H1 (cell line): ENCODE measurements around the gene RNASE13. TPM values are rescaled to one million over a fixed set of nuclear protein-coding genes. Genes with fewer than 3 reads are reported as not detected.

ENCODE experiments used
- CTCF ChIA-PET: fragments of 300-600 bp; sonication (Branson Sonifier 250); formaldehyde crosslinking; loops from one replicate; lab custom pipeline; 2021; ENCODE audit not compliant: partially characterized antibody; lab: Charles Lee
- POLR2A ChIA-PET: fragments of 300-600 bp; sonication (Branson Sonifier 250); formaldehyde crosslinking; loops from one replicate; lab custom pipeline; 2021; ENCODE audit warnings: inconsistent platforms; ENCODE audit not compliant: partially characterized antibody; lab: Charles Lee
- DNase-seq, 2 experiments: peaks; one replicate each; pipeline versions ENCODE4 v3.0.0 to v3.0.0-alpha.2; 2010 to 2022; ENCODE audit warnings: low spot score in 2 of 2, low read depth in 1 of 2, mixed read lengths in 1 of 2
- FAIRE-seq: peaks from 2 replicates; lab custom pipeline; 2011; peaks lifted over from hg19 to GRCh38; lab: Jason Lieb, UNC
- H2AFZ ChIP-seq: 2 replicates; pipeline ENCODE4 v1.8.1; 2012; ENCODE audit warnings: low read length, inconsistent platforms
- H2AK5ac ChIP-seq: 2 replicates; pipeline ENCODE4 v1.6.1; 2013; ENCODE audit warnings: low read depth, low read length
- H2BK120ac ChIP-seq: replicated peaks from 2 replicates; pipeline ENCODE3; 2013; ENCODE audit warnings: low read depth, low read length, inconsistent platforms
- H2BK12ac ChIP-seq: 2 replicates; pipeline ENCODE4 v1.6.1; 2013; ENCODE audit warnings: low read depth, low read length
- H2BK15ac ChIP-seq: 2 replicates; pipeline ENCODE4 v1.6.1; 2013; ENCODE audit warnings: low read length
- H2BK20ac ChIP-seq: 2 replicates; pipeline ENCODE4 v1.6.1; 2013; ENCODE audit warnings: low read length
- H2BK5ac ChIP-seq: 2 replicates; pipeline ENCODE4 v1.6.1; 2013; ENCODE audit warnings: low read depth, low read length
- H3K14ac ChIP-seq: 2 replicates; pipeline ENCODE4 v1.6.1; 2013; ENCODE audit warnings: inconsistent platforms; ENCODE audit not compliant: insufficient read length
- H3K18ac ChIP-seq: 2 replicates; pipeline ENCODE4 v1.6.1; 2013; ENCODE audit warnings: low read length; ENCODE audit errors: extremely low read depth
- H3K23ac ChIP-seq: 2 replicates; pipeline ENCODE4 v1.6.1; 2013; ENCODE audit warnings: inconsistent platforms; ENCODE audit not compliant: insufficient read length
- H3K23me2 ChIP-seq: 2 replicates; pipeline ENCODE4 v1.6.1; 2013; ENCODE audit warnings: low read depth, low read length
- H3K27ac ChIP-seq: 2 replicates; pipeline ENCODE4 v1.6.1; 2011; ENCODE audit warnings: low read depth, low read length, inconsistent platforms
- H3K27me3 ChIP-seq, 4 experiments: replicated peaks in 1 of 4; 1 replicate in 1 of 4; 2 replicates in 3 of 4; pipeline versions ENCODE4 v1.6.1 to v1.8.1; 2011 to 2013; ENCODE audit warnings: low read length in 3 of 4, mild to moderate bottlenecking in 3 of 4, inconsistent platforms in 2 of 4, mixed read lengths in 2 of 4, moderate library complexity in 1 of 4; ENCODE audit not compliant: control insufficient read depth in 3 of 4, insufficient read depth in 3 of 4; ENCODE audit errors: extremely low read depth in 1 of 4
- H3K36me3 ChIP-seq, 4 experiments: 2 replicates each; pipeline versions ENCODE4 v1.6.1 to v1.8.1; 2011 to 2013; ENCODE audit warnings: mild to moderate bottlenecking in 4 of 4, low read length in 3 of 4, moderate library complexity in 2 of 4, control low read depth in 1 of 4, inconsistent platforms in 1 of 4; ENCODE audit not compliant: insufficient read depth in 4 of 4, control insufficient read depth in 2 of 4
- H3K4ac ChIP-seq: replicated peaks from 2 replicates; pipeline ENCODE3; 2013; ENCODE audit warnings: low read length, low read depth, mixed read lengths, inconsistent platforms; ENCODE audit not compliant: insufficient read length
- H3K4me1 ChIP-seq, 4 experiments: replicated peaks in 1 of 4; 1 replicate in 1 of 4; 2 replicates in 3 of 4; pipeline versions ENCODE4 v1.6.1 to v1.8.1; 2011 to 2013; ENCODE audit warnings: low read length in 3 of 4, inconsistent platforms in 2 of 4, mixed read lengths in 1 of 4; ENCODE audit not compliant: insufficient read depth in 4 of 4, control insufficient read depth in 3 of 4
- H3K4me2 ChIP-seq, 2 experiments: 2 replicates each; pipeline versions ENCODE4 v1.6.1 to v1.8.1; 2011 to 2013; ENCODE audit warnings: low read depth in 2 of 2, low read length in 2 of 2, control low read depth in 1 of 2, inconsistent platforms in 1 of 2, mild to moderate bottlenecking in 1 of 2; ENCODE audit not compliant: insufficient read depth in 1 of 2
- H3K4me3 ChIP-seq, 4 experiments: fragments of 200-600, 300-600 bp in 1 of 4; sonication (generic), shearing (Covaris generic), sonication (Bioruptor Twin) in 1 of 4; 2 replicates each; pipeline versions ENCODE4 v1.5.1 to v1.8.1; 2011 to 2016; ENCODE audit warnings: low read length in 4 of 4, low read depth in 3 of 4, control low read depth in 2 of 4, inconsistent platforms in 2 of 4, mild to moderate bottlenecking in 2 of 4, mixed read lengths in 1 of 4, moderate library complexity in 1 of 4; ENCODE audit not compliant: insufficient read depth in 2 of 4; ENCODE audit errors: extremely low read depth in 1 of 4
- H3K56ac ChIP-seq: replicated peaks from 2 replicates; pipeline ENCODE3; 2013; ENCODE audit warnings: low read depth, mild to moderate bottlenecking, mixed read lengths, low read length, inconsistent platforms; ENCODE audit not compliant: insufficient read length
- H3K79me1 ChIP-seq: 2 replicates; pipeline ENCODE4 v1.6.1; 2013; ENCODE audit warnings: low read depth, low read length, control low read depth
- H3K79me2 ChIP-seq, 2 experiments: 2 replicates each; pipeline versions ENCODE4 v1.6.1 to v1.8.1; 2012 to 2013; ENCODE audit warnings: low read length in 2 of 2, mild to moderate bottlenecking in 2 of 2, inconsistent platforms in 1 of 2; ENCODE audit not compliant: insufficient read depth in 2 of 2, control insufficient read depth in 1 of 2
- H3K9ac ChIP-seq, 4 experiments: replicated peaks in 1 of 4; 1 replicate in 1 of 4; 2 replicates in 3 of 4; pipeline versions ENCODE4 v1.6.1 to v1.8.1; 2011 to 2013; ENCODE audit warnings: low read depth in 3 of 4, low read length in 3 of 4, control low read depth in 2 of 4, mild to moderate bottlenecking in 2 of 4, moderate library complexity in 2 of 4, inconsistent platforms in 1 of 4; ENCODE audit errors: extremely low read depth in 1 of 4
- H3K9me3 ChIP-seq, 2 experiments: 2 replicates each; pipeline versions ENCODE4 v1.6.1 to v1.8.1; 2012 to 2013; ENCODE audit warnings: mild to moderate bottlenecking in 2 of 2, moderate library complexity in 2 of 2, control low read depth in 1 of 2, inconsistent platforms in 1 of 2, low read depth in 1 of 2, low read length in 1 of 2, mixed read lengths in 1 of 2; ENCODE audit not compliant: insufficient read depth in 2 of 2
- H4K20me1 ChIP-seq, 2 experiments: replicated peaks in 1 of 2; 2 replicates each; pipeline versions ENCODE3 to v1.8.1; 2011 to 2013; ENCODE audit warnings: inconsistent platforms in 2 of 2, low read length in 2 of 2, mild to moderate bottlenecking in 1 of 2; ENCODE audit not compliant: insufficient read depth in 2 of 2, control insufficient read depth in 1 of 2
- H4K5ac ChIP-seq: 2 replicates; pipeline ENCODE4 v1.6.1; 2013; ENCODE audit warnings: low read length, low read depth, mixed read lengths, inconsistent platforms; ENCODE audit not compliant: insufficient read length
- H4K8ac ChIP-seq: 2 replicates; pipeline ENCODE4 v1.8.0; 2013; ENCODE audit warnings: mild to moderate bottlenecking, moderate library complexity, low read length, inconsistent platforms; ENCODE audit not compliant: insufficient read depth; ENCODE audit errors: extremely low read depth
- H4K91ac ChIP-seq: replicated peaks from 2 replicates; pipeline ENCODE3; 2013; ENCODE audit warnings: low read length, mixed read lengths, inconsistent platforms; ENCODE audit not compliant: insufficient read length
- ASH2L ChIP-seq: fragments of 200-600, 300-600 bp; sonication (generic); IDR thresholded peaks from one replicate; pipeline ENCODE4 v1.7.1; 2017; ENCODE audit warnings: low read length
- BACH1 ChIP-seq: IDR thresholded peaks from 2 replicates; pipeline ENCODE4 v1.6.1; 2012; ENCODE audit warnings: low read length, improper control_type of control experiment
- CBX5 ChIP-seq: fragments of 300-800, 300-1000 bp; sonication (generic); IDR thresholded peaks from 2 replicates; pipeline ENCODE4 v1.7.1; 2016; ENCODE audit warnings: antibody characterized with exemption, low read length, low read depth
- EP300 ChIP-seq, 2 experiments: IDR thresholded peaks; 1 replicate in 1 of 2; 2 replicates in 1 of 2; pipeline ENCODE4 v1.6.1; 2011 to 2012; ENCODE audit warnings: low read depth in 2 of 2, low read length in 2 of 2, mild to moderate bottlenecking in 2 of 2, borderline replicate concordance in 1 of 2, inconsistent platforms in 1 of 2, moderate library complexity in 1 of 2
- MAFK ChIP-seq: IDR thresholded peaks from 2 replicates; pipeline ENCODE4 v1.6.1; 2012; ENCODE audit warnings: low read depth, mild to moderate bottlenecking, improper control_type of control experiment, low read length
- NRF1 ChIP-seq: IDR thresholded peaks from 2 replicates; pipeline ENCODE4 v1.6.1; 2011; ENCODE audit warnings: mild to moderate bottlenecking, low read depth, low read length, improper control_type of control experiment
- PHF8 ChIP-seq: fragments of 200-600 bp; sonication (generic); conservative IDR thresholded peaks from 2 replicates; pipeline ENCODE4 v1.7.1; 2012; ENCODE audit warnings: low read depth, mild to moderate bottlenecking, inconsistent platforms, low read length, moderate library complexity
- POU5F1 ChIP-seq: IDR thresholded peaks from 2 replicates; pipeline ENCODE4 v1.6.1; 2011; ENCODE audit warnings: low read depth, mild to moderate bottlenecking, low read length, moderate library complexity
- RNF2 ChIP-seq: fragments of 200-900, 300-1000 bp; sonication (generic); IDR thresholded peaks from 2 replicates; pipeline ENCODE4 v1.7.1; 2016; ENCODE audit warnings: borderline replicate concordance, low read depth, mild to moderate bottlenecking, antibody characterized with exemption, low read length; ENCODE audit not compliant: poor library complexity, severe bottlenecking; ENCODE audit errors: missing control alignments
- SRF ChIP-seq: IDR thresholded peaks from 2 replicates; pipeline ENCODE4 v1.6.1; 2011; ENCODE audit warnings: mild to moderate bottlenecking, low read depth, low read length, moderate library complexity
- USF2 ChIP-seq: IDR thresholded peaks from 2 replicates; pipeline ENCODE4 v1.6.1; 2011; ENCODE audit warnings: low read length, improper control_type of control experiment
- whole genome bisulfite sequencing, 2 experiments: shearing (Covaris generic) in 1 of 2; methylation state at CpG; one replicate each; pipeline versions ENCODE4 v1.1.6 to v1.1.7; 2013 to 2015; ENCODE audit warnings: low lambda C conversion rate in 2 of 2, mixed read lengths in 2 of 2, inconsistent platforms in 1 of 2, low coverage in 1 of 2, missing lambda C conversion rate in 1 of 2; ENCODE audit not compliant: insufficient replicate concordance in 2 of 2, insufficient coverage in 1 of 2, insufficient read length in 1 of 2; ENCODE audit errors: extremely low coverage in 1 of 2, missing lambda C conversion rate in 1 of 2; 5-methylcytosine and 5-hydroxymethylcytosine counted together
- polyA plus RNA-seq, 7 experiments: library from polyadenylated mRNA; depleted of rRNA in 3 of 7; stranded (reverse) in 5 of 7; unstranded in 2 of 7; fragments of >200 nt in 5 of 7; fragments of 200-250 nt in 2 of 7; gene quantifications; 1 replicate in 5 of 7; 2 replicates in 1 of 7; 4 replicates in 1 of 7; pipeline versions ENCODE4 v1.2.1 to v1.2.3, GENCODE V29; 2011 to 2013; ENCODE audit warnings: missing spikeins in 2 of 7, mixed read lengths in 2 of 7
- total RNA-seq: library from RNA; stranded (reverse); fragmentation: NEBNext Ultra II Directional; extraction: Animal tissue kit (Norgen Biotek cat#: 25700); gene quantifications from 2 replicates; pipeline ENCODE4 v1.2.1, GENCODE V29; 2021

Gene RNASE13
- total and polyA plus RNA-seq, 2 of the 8 experiments (the other 6 are each of a cell fraction or from before 2014, with no cell fraction given) = not detected

GRCh38 chr14:21020977-21021545 is 13.5 kb downstream of the RNASE13 start:
- no peak overlapping the region for H2BK15ac ChIP-seq
- H3K4me2 ChIP-seq = no peak overlapping the region
- 91% methylated on average over 5 of the region's 5 CpGs; no CpG with 5 or more reads in 1 of the 2 experiments for WGBS, 2 experiments
- no peaks in the 10 kb centered on the region for H3K79me2 ChIP-seq
- H3K36me3 ChIP-seq = peaks cover 0 to 5% (median under 1%) of the 10 kb centered on the region in 4 experiments; a peak in 3 of 8 replicates
- H4K8ac ChIP-seq = no peak overlapping the region
- H4K91ac ChIP-seq = no peak overlapping the region
- no peak overlapping the region for H2AFZ ChIP-seq
- H4K5ac ChIP-seq = no peak overlapping the region
- no peak overlapping the region for H3K14ac ChIP-seq
- H2BK12ac ChIP-seq = no peak overlapping the region
- DNase-seq (no peak), FAIRE-seq (no peak)
- H3K4ac ChIP-seq = no peak overlapping the region
- H2BK5ac ChIP-seq = no peak overlapping the region
- H3K9me3 ChIP-seq = no peaks in the 10 kb centered on the region
- H3K4me1 ChIP-seq = peaks cover 0 to 10% (median 7%) of the 10 kb centered on the region in 4 experiments; a peak in 4 of 7 replicates
- H3K9ac ChIP-seq = no peak overlapping the region
- peaks cover 13% of the 10 kb centered on the region for H3K23me2 ChIP-seq
- CTCF ChIA-PET = interaction anchor here (0.9 to 16.1 kb wide), 11 partner anchors 12 to 83 kb away, joined by 3 to 371 read pairs (median 5); partner anchors contain the start of genes ARHGEF40 and RNASE7
- no peaks in the 10 kb centered on the region for H3K79me1 ChIP-seq
- no peak overlapping the region for H3K4me3 ChIP-seq
- H3K56ac ChIP-seq = no peak overlapping the region
- POLR2A ChIA-PET = interaction anchor here (0.9 to 1.2 kb wide), 3 partner anchors 49 to 82 kb away, joined by 3 to 4 read pairs (median 3); partner anchors contain the start of gene ARHGEF40
- H3K27me3 ChIP-seq = peaks cover 2 to 24% (median 20%) of the 10 kb centered on the region in 4 experiments; a peak in 6 of 7 replicates
- H3K23ac ChIP-seq = no peak overlapping the region
- no peak overlapping the region for H2BK20ac ChIP-seq
- no peaks in the 10 kb centered on the region for H4K20me1 ChIP-seq
- H3K27ac ChIP-seq = no peak overlapping the region
- H2AK5ac ChIP-seq = no peak overlapping the region
- no peak overlapping the region for H2BK120ac ChIP-seq
- no peak overlapping the region for H3K18ac ChIP-seq
- TF ChIP-seq BACH1 (no peak), ASH2L (no peak), EP300 (IDR thresholded peaks at IDR 0.05; ENCODE audit: borderline replicate concordance in 1 of 2, low read depth in 2 of 2, low read length in 2 of 2) (no peak), CBX5 (no peak), MAFK (no peak), PHF8 (no peak), USF2 (no peak), SRF (no peak), NRF1 (no peak), RNF2 (no peak), POU5F1 (no peak)
